Kidney (tissue), 14 donors: ENCODE data around the gene P2RY2. TPM values are rescaled to one million over a fixed set of nuclear protein-coding genes. Genes with fewer than 3 reads are reported as not detected.

Source experiments
- DNase-seq, 5 donors: peaks; one replicate each; pipeline ENCODE4 v3.0.0-alpha.2; 2013 to 2020
- FAIRE-seq: peaks from 2 replicates; lab custom pipeline; 2012; peaks lifted over from hg19 to GRCh38; lab: Jason Lieb, UNC
- H3K27ac ChIP-seq, 2 donors: one replicate each; pipeline ENCODE4 v1.7.0; 2013; ENCODE audit warnings: low read depth in 2 of 2, low read length in 2 of 2, inconsistent platforms in 1 of 2
- H3K27me3 ChIP-seq: one replicate; pipeline ENCODE4 v1.7.1; 2013; ENCODE audit warnings: low read length, inconsistent platforms; ENCODE audit not compliant: control insufficient read depth, insufficient read depth
- H3K36me3 ChIP-seq, 3 donors: one replicate each; pipeline versions ENCODE4 v1.7.0 to v1.7.1; 2013; ENCODE audit warnings: low read length in 3 of 3, control low read depth in 1 of 3, inconsistent platforms in 1 of 3; ENCODE audit not compliant: insufficient read depth in 3 of 3, control insufficient read depth in 2 of 3
- H3K4me1 ChIP-seq, 3 donors: one replicate each; pipeline versions ENCODE4 v1.7.0 to v1.7.1; 2013; ENCODE audit warnings: low read length in 3 of 3, inconsistent platforms in 1 of 3, low read depth in 1 of 3; ENCODE audit not compliant: control insufficient read depth in 2 of 3, insufficient read depth in 2 of 3
- H3K4me3 ChIP-seq, 3 donors: one replicate each; pipeline versions ENCODE4 v1.7.0 to v1.8.1; 2013; ENCODE audit warnings: low read length in 3 of 3, control low read depth in 1 of 3, inconsistent platforms in 1 of 3
- H3K9ac ChIP-seq, 3 donors: one replicate each; pipeline versions ENCODE4 v1.7.0 to v1.7.1; 2013; ENCODE audit warnings: low read length in 3 of 3, control low read depth in 1 of 3, inconsistent platforms in 1 of 3
- H3K9me3 ChIP-seq, 3 donors: one replicate each; pipeline versions ENCODE4 v1.7.0 to v1.7.1; 2013; ENCODE audit warnings: low read length in 3 of 3, control low read depth in 1 of 3, inconsistent platforms in 1 of 3; ENCODE audit not compliant: control insufficient read depth in 2 of 3, insufficient read depth in 1 of 3
- intact Hi-C: fragments of 100-400 bp; cut with DNase I; formaldehyde crosslinking; loops from one replicate; pipeline ENCODE4 v1.11.1; 2022
- polyA plus RNA-seq: library from polyadenylated mRNA; stranded (reverse); fragments of 350-450 nt; fragmentation: Illumina TruSeq; extraction: RNeasy Lipid Tissue Mini Kit (QIAGEN cat#74804); gene quantifications from one replicate; pipeline ENCODE4 v1.2.3, GENCODE V29; 2014; ENCODE audit warnings: low read depth, low replicate concordance; ENCODE audit not compliant: insufficient read depth
- total RNA-seq: library from RNA; stranded (reverse); fragmentation: NEBNext Ultra II Directional; extraction: Animal tissue kit (Norgen Biotek cat#: 25700); gene quantifications from one replicate; pipeline ENCODE4 v1.2.1, GENCODE V29; 2021
- TF ChIP-seq, protein P1 (sequence below): IDR thresholded peaks from 3 replicates; pipeline ENCODE4 v1.5.1; 2012; ENCODE audit warnings: mild to moderate bottlenecking, moderate library complexity, borderline replicate concordance; ENCODE audit not compliant: insufficient read depth; ENCODE audit errors: extremely low read depth
- donor health status: control.
- donor health status: control.
- donor health status: control.
- donor health status: control.
- donor health status: control.
- donor health status: DM: yes; HTN: yes; CAD: no.
- donor health status: Normal renal cell carcinoma (clear cell type).

P2RY2 gene
- total and polyA plus RNA-seq, 2 donors from 2014 or later = 1.3 to 9.7 TPM

DNA sequence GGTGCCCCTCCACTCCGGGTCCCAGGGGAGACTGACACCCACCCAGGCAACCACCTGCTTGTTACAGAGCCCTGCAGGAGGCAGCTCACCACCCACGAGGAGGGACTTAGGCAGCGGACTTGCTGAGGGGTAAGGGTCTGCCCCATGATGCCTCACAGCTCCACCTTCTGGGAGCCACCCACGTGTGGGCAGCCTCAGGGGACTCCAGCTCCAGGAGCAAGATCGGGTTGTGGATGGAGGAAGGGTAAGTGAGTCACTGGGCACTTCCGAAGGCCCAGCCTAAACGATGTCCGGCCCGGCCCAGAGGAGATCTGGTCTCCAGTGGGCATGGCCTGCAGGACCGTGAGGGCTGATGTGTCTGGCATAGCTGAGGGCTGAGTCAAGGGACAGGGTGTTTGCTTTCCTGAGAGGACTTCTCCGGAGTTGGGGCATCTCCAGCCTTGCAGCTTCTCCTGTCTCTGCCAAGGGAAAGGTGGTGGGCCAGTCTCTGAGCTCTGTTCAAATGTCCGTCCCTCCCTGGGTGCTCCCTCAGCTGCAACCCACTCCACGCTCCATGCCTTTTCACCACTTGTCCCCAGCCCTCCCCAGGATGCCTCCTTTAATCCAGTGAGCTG, 32.3 kb upstream of the P2RY2 start:
- Histone ChIP-seq H3K9me3 (no peaks in the 10 kb centered on the region), H3K4me1 (no peaks in the 10 kb centered on the region), H3K4me3 (no peak overlapping the region), H3K9ac (no peak overlapping the region), H3K27ac (no peak overlapping the region), H3K27me3 (no peaks in the 10 kb centered on the region), H3K36me3 (no peaks in the 10 kb centered on the region)
- no peak for FAIRE-seq
- intact Hi-C loops = no loop called here
- TF ChIP-seq, protein P1, sequence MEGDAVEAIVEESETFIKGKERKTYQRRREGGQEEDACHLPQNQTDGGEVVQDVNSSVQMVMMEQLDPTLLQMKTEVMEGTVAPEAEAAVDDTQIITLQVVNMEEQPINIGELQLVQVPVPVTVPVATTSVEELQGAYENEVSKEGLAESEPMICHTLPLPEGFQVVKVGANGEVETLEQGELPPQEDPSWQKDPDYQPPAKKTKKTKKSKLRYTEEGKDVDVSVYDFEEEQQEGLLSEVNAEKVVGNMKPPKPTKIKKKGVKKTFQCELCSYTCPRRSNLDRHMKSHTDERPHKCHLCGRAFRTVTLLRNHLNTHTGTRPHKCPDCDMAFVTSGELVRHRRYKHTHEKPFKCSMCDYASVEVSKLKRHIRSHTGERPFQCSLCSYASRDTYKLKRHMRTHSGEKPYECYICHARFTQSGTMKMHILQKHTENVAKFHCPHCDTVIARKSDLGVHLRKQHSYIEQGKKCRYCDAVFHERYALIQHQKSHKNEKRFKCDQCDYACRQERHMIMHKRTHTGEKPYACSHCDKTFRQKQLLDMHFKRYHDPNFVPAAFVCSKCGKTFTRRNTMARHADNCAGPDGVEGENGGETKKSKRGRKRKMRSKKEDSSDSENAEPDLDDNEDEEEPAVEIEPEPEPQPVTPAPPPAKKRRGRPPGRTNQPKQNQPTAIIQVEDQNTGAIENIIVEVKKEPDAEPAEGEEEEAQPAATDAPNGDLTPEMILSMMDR = no peak
- peak in 1 of 5 donors; percentile 79 for DNase-seq

DNA sequence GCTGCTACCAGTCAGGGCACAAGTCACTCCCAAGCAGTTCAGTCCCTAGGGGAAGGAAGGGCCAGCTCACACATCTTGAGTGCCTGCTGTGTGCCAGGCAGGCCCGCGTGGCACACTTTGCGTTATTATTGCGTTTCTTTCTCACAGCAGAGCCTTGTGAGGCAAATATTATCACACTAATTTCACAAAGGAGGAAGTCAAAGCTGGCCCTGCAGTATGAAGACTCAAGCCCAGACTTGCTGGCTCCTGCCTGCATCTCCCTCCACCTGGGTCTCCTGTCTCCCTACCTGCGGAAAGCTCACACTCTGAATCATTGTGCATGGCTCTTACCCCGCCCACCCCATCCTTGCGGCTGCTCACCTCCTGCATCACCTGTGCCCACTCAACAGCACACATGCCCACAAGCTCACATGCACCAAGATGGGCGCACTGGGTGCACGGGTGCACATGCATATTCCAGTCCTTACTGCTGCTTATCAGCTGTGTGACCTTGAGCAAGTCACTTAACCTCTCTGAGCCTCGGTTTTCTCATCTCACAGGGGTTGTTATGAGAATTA, 31.7 kb upstream of the P2RY2 start:
- Histone ChIP-seq H3K27ac (no peak overlapping the region), H3K36me3 (no peaks in the 10 kb centered on the region), H3K9me3 (no peaks in the 10 kb centered on the region), H3K4me3 (no peak overlapping the region), H3K4me1 (no peaks in the 10 kb centered on the region), H3K9ac (no peak overlapping the region), H3K27me3 (no peaks in the 10 kb centered on the region)
- FAIRE-seq = no peak
- DNase-seq = no peak
- intact Hi-C loops = no loop called here
- TF ChIP-seq, protein P1 = no peak

DNA sequence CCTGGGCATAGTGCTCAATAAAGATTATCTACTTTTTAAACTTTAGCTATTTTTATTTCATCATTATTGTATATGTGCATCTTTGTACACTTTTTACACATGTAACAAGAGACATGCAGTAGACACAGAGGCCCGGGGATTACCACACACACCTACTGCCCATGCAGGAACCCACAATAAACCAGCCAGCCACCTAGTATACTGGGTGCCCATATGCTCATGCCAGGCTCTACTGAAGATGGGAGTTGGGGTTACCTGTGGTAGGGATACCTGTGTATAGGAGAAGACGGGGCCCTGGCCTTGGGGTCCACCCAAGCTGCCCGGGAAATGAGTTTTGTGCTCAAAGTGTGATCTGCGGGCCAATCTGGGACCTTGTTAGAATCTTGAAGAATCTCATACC, 31.2 kb upstream of the P2RY2 start:
- H3K9me3 ChIP-seq = no peaks in the 10 kb centered on the region
- intact Hi-C loops = no loop called here
- H3K4me1 ChIP-seq = no peaks in the 10 kb centered on the region
- no peak for FAIRE-seq
- no peak overlapping the region for H3K9ac ChIP-seq
- no peak for DNase-seq
- H3K4me3 ChIP-seq = no peak overlapping the region
- no peaks in the 10 kb centered on the region for H3K27me3 ChIP-seq
- TF ChIP-seq, protein P1 = no peak
- no peaks in the 10 kb centered on the region for H3K36me3 ChIP-seq
- no peak overlapping the region for H3K27ac ChIP-seq
